ENCODE measurements around the gene GMEB2. TPM values are rescaled to one million over a fixed set of nuclear protein-coding genes. Genes with fewer than 3 reads are reported as not detected.

The GMEB2 gene
- total RNA-seq, 1 experiment from 2014 or later, result 42.5 TPM

Other genes starting within 250 kb of the GMEB2 start
- 0.08 and 0.13 TPM in 2 replicates for gene KCNQ2, start 154.4 kb downstream of the GMEB2 start, total RNA-seq (2014; rRNA removed; shearing (Covaris generic))
- 29.8 and 38.0 TPM in 2 replicates for gene EEF1A2, start 128.0 kb downstream of the GMEB2 start, total RNA-seq (2014; rRNA removed; shearing (Covaris generic))
- 384 and 468 TPM in 2 replicates for gene PPDPF, start 106.3 kb downstream of the GMEB2 start, total RNA-seq (2014; rRNA removed; shearing (Covaris generic))
- gene PTK6, start 89.7 kb downstream of the GMEB2 start, total RNA-seq (2014; rRNA removed; shearing (Covaris generic)), result 26.3 and 31.1 TPM in 2 replicates
- 0.13 TPM in 1 of 2 replicates, not detected in the other for gene SRMS, start 79.4 kb downstream of the GMEB2 start, total RNA-seq (2014; rRNA removed; shearing (Covaris generic))
- 2.2 and 2.4 TPM in 2 replicates for gene FNDC11, start 72.9 kb downstream of the GMEB2 start, total RNA-seq (2014; rRNA removed; shearing (Covaris generic))
- gene HELZ2, start 52.9 kb downstream of the GMEB2 start, total RNA-seq (2014; rRNA removed; shearing (Covaris generic)), result 109 and 163 TPM in 2 replicates
- 4.7 and 7.0 TPM in 2 replicates for gene STMN3, start 26.3 kb upstream of the GMEB2 start, total RNA-seq (2014; rRNA removed; shearing (Covaris generic))
- 43.0 and 55.1 TPM in 2 replicates for gene RTEL1, start 31.2 kb upstream of the GMEB2 start, total RNA-seq (2014; rRNA removed; shearing (Covaris generic))
- gene TNFRSF6B, start 69.6 kb upstream of the GMEB2 start, total RNA-seq (2014; rRNA removed; shearing (Covaris generic)), result 4.1 and 4.9 TPM in 2 replicates
- gene ARFRP1, start 80.9 kb upstream of the GMEB2 start, total RNA-seq (2014; rRNA removed; shearing (Covaris generic)), result 82.0 and 86.1 TPM in 2 replicates
- gene ZGPAT, start 80.9 kb upstream of the GMEB2 start, total RNA-seq (2014; rRNA removed; shearing (Covaris generic)), result 52.1 and 68.6 TPM in 2 replicates
- 267 and 295 TPM in 2 replicates for gene LIME1, start 109.6 kb upstream of the GMEB2 start, total RNA-seq (2014; rRNA removed; shearing (Covaris generic))
- gene SLC2A4RG, start 112.7 kb upstream of the GMEB2 start, total RNA-seq (2014; rRNA removed; shearing (Covaris generic)), result 200 and 229 TPM in 2 replicates
- 3.3 and 5.3 TPM in 2 replicates for gene ZBTB46, start 204.2 kb upstream of the GMEB2 start, total RNA-seq (2014; rRNA removed; shearing (Covaris generic))
- not detected in 2 replicates for gene ABHD16B, start 234.4 kb upstream of the GMEB2 start, total RNA-seq (2014; rRNA removed; shearing (Covaris generic))
- 151 and 156 TPM in 2 replicates for gene TPD52L2, start 238.2 kb upstream of the GMEB2 start, total RNA-seq (2014; rRNA removed; shearing (Covaris generic))

Data from HT-29 (cell line).